Common myeloid progenitor, CD34-positive (primary cell): ENCODE data around the gene GPATCH2.

Experiments used
- CTCF ChIA-PET: fragments of 350-600 bp; sonication (Branson Sonifier 250); formaldehyde crosslinking; loops from one replicate; lab custom pipeline; 2021; ENCODE audit warnings: antibody characterized with exemption; lab: Charles Lee
- POLR2A ChIA-PET: fragments of 350-600 bp; sonication (Branson Sonifier 250); formaldehyde crosslinking; loops from one replicate; lab custom pipeline; 2021; ENCODE audit warnings: antibody characterized with exemption; lab: Charles Lee
- DNase-seq, 3 donors: peaks; one replicate each; pipeline versions ENCODE4 v3.0.0 to v3.0.0-alpha.2; 2013
- H3K27ac ChIP-seq, 2 experiments: 1 replicate in 1 of 2; 2 replicates in 1 of 2; pipeline ENCODE4 v1.7.0; 2013; ENCODE audit warnings: inconsistent platforms in 2 of 2, low read length in 2 of 2, mild to moderate bottlenecking in 2 of 2, low read depth in 1 of 2, moderate library complexity in 1 of 2; ENCODE audit not compliant: severe bottlenecking in 2 of 2, insufficient read depth in 1 of 2, poor library complexity in 1 of 2
- H3K27me3 ChIP-seq, 5 experiments: replicated peaks in 2 of 5; 1 replicate in 3 of 5; 2 replicates in 2 of 5; pipeline versions ENCODE4 v1.6.1 to v1.7.0; 2013; ENCODE audit warnings: low read length in 4 of 5, mild to moderate bottlenecking in 2 of 5, moderate library complexity in 2 of 5, inconsistent platforms in 1 of 5; ENCODE audit not compliant: insufficient read depth in 5 of 5, control insufficient read depth in 4 of 5
- H3K36me3 ChIP-seq, 4 experiments: 1 replicate in 2 of 4; 2 replicates in 2 of 4; pipeline versions ENCODE4 v1.6.1 to v1.7.0; 2013; ENCODE audit warnings: low read length in 3 of 4, control low read depth in 1 of 4, mild to moderate bottlenecking in 1 of 4; ENCODE audit not compliant: control insufficient read depth in 4 of 4, insufficient read depth in 4 of 4
- H3K4me1 ChIP-seq, 4 experiments: 1 replicate in 3 of 4; 2 replicates in 1 of 4; pipeline versions ENCODE4 v1.6.1 to v1.7.1; 2013; ENCODE audit warnings: low read length in 3 of 4, mild to moderate bottlenecking in 3 of 4, control low read depth in 1 of 4, inconsistent platforms in 1 of 4, moderate library complexity in 1 of 4; ENCODE audit not compliant: control insufficient read depth in 4 of 4, insufficient read depth in 4 of 4; ENCODE audit errors: control extremely low read depth in 1 of 4
- H3K4me3 ChIP-seq, 7 experiments: 1 replicate in 4 of 7; 2 replicates in 3 of 7; pipeline versions ENCODE4 v1.5.1 to v1.7.0; 2013; ENCODE audit warnings: mild to moderate bottlenecking in 7 of 7, low read length in 6 of 7, moderate library complexity in 6 of 7, inconsistent platforms in 2 of 7, low read depth in 2 of 7, control low read depth in 1 of 7; ENCODE audit not compliant: insufficient read depth in 4 of 7, control insufficient read depth in 1 of 7; ENCODE audit errors: extremely low read depth in 1 of 7
- H3K9me3 ChIP-seq, 5 experiments: 1 replicate in 4 of 5; 2 replicates in 1 of 5; pipeline versions ENCODE4 v1.6.1 to v1.7.1; 2013; ENCODE audit warnings: low read length in 4 of 5, mild to moderate bottlenecking in 2 of 5, inconsistent platforms in 1 of 5, low read depth in 1 of 5, moderate library complexity in 1 of 5; ENCODE audit not compliant: control insufficient read depth in 4 of 5, insufficient read depth in 2 of 5; ENCODE audit errors: control extremely low read depth in 1 of 5
- WGBS: methylation state at CpG from one replicate; pipeline ENCODE4 v1.1.5; 2013; ENCODE audit not compliant: insufficient coverage; 5-methylcytosine and 5-hydroxymethylcytosine counted together

The GPATCH2 gene

GRCh38 chr1:217478450-217478849 lies 152.4 kb downstream of the GPATCH2 start:
- H3K4me3 ChIP-seq = no peak overlapping the region
- no peaks in the 10 kb centered on the region for H3K27me3 ChIP-seq
- peaks cover 0 to 2% (median 1%) of the 10 kb centered on the region in 4 experiments for H3K36me3 ChIP-seq
- ChIA-PET CTCF (no interaction called here), POLR2A (no interaction called here)
- DNase-seq = no peak
- H3K9me3 ChIP-seq = peaks cover 0 to 17% (median 3%) of the 10 kb centered on the region in 5 experiments
- no peaks in the 10 kb centered on the region for H3K4me1 ChIP-seq
- no peak overlapping the region for H3K27ac ChIP-seq

DNA sequence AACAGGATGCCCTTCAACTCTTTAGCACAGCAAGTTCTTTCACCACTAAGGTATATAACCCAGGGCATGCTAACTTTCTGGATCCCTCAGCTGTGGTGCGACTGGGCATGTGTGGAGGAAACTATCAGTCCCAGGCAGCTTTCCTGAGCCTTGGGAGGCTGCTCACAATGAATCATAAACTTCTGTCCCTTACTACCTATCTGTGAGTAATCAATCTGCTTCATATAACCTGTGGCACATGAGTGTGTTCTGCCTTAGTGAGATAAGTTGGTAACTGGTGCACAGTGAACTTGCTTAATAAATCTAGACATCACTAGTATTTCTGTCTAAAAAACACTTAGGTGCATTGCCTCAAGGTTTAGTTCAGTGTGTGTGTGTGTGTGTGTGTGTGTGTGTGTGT lies 158.0 kb downstream of the GPATCH2 start:
- CTCF ChIA-PET = no interaction called here

GRCh38 chr1:217471403-217471802 lies 159.5 kb downstream of the GPATCH2 start:
- Histone ChIP-seq H3K27me3 (no peaks in the 10 kb centered on the region), H3K27ac (no peak overlapping the region), H3K4me1 (no peaks in the 10 kb centered on the region), H3K9me3 (no peaks in the 10 kb centered on the region), H3K4me3 (no peak overlapping the region), H3K36me3 (no peaks in the 10 kb centered on the region)
- DNase-seq = no peak
- CTCF ChIA-PET = no interaction called here
- WGBS = no CpG with 5 or more reads among the region's 1 CpG
- POLR2A ChIA-PET = no interaction called here

More for the DNA sequence above, 158.0 kb downstream of the GPATCH2 start:
- H3K9me3 ChIP-seq = no peaks in the 10 kb centered on the region
- no peaks in the 10 kb centered on the region for H3K4me1 ChIP-seq
- POLR2A ChIA-PET = no interaction called here
- no CpG with 5 or more reads among the region's 1 CpG for WGBS
- DNase-seq = no peak
- H3K4me3 ChIP-seq = no peak overlapping the region
- no peaks in the 10 kb centered on the region for H3K27me3 ChIP-seq
- no peak overlapping the region for H3K27ac ChIP-seq
- H3K36me3 ChIP-seq = no peaks in the 10 kb centered on the region

DNA sequence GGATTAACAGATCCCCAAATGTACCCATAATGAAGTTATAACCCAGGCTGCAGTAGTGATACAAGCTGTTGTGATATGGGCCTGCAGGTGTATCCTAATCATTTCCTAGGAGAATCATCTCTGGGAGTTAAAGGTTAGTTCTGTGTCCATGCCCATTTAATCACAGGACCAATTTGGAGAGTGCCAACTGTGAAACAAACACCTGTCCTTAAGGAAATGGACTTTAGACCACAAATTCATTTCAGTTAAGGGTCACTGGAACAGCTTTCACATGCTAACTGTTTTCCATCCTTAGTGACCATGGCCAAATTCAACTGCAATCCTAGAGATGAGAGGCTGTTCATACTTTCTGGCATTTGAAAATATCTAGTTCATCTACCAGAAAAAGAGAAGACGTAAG lies 160.9 kb downstream of the GPATCH2 start:
- no peak overlapping the region for H3K27ac ChIP-seq
- WGBS = no CpG with 5 or more reads among the region's 1 CpG
- H3K9me3 ChIP-seq = peaks cover 0 to 3% (median 0%) of the 10 kb centered on the region in 5 experiments
- no peaks in the 10 kb centered on the region for H3K27me3 ChIP-seq
- H3K4me1 ChIP-seq = no peaks in the 10 kb centered on the region
- ChIA-PET POLR2A (no interaction called here), CTCF (no interaction called here)
- no peak overlapping the region for H3K4me3 ChIP-seq
- DNase-seq = no peak
- H3K36me3 ChIP-seq = no peaks in the 10 kb centered on the region

DNA sequence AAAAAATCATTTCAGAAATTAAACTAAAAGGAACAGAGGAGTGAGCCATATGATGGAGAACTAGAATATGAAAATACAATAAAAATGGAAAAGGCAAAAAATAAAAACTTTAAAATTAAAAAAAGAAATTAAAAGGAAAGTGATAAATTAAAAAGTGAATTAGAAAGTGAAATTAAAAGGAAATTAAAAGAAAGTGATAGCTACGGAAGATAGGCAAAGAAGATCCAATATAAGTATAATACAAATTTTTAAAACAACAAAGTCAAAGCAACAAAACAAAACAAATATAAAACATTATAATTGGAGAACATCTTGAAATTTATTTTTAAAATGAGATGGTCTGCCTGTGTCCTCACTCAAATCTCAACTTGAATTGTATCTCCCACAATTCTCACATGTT lies 165.8 kb downstream of the GPATCH2 start:
- CTCF ChIA-PET = no interaction called here
- H3K4me3 ChIP-seq = no peak overlapping the region

DNA sequence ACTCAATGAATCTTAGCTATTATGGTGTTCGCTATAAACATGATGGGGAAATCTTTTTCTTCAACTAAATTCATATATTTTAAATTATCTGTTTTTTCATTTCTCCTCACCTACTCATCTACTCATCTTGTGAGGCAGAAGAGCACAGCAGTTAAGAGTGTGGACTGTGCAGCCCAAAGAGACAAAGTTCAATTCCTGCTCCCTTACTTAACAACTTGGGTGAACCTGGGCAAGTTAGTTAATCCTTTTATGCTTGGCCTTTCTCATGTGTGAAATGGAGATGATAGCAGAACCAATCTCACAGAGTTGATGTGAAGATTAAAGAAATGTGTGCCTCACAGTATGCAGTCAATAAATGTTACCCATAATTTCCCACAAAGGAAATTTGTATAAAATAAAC lies 168.2 kb downstream of the GPATCH2 start:
- Histone ChIP-seq H3K4me3 (no peak overlapping the region), H3K4me1 (no peaks in the 10 kb centered on the region), H3K27ac (no peak overlapping the region), H3K36me3 (no peaks in the 10 kb centered on the region), H3K27me3 (no peaks in the 10 kb centered on the region), H3K9me3 (peaks cover 0 to 6% (median 2%) of the 10 kb centered on the region in 5 experiments)
- POLR2A ChIA-PET = no interaction called here
- no peak for DNase-seq
- CTCF ChIA-PET = no interaction called here
- no CpG with 5 or more reads among the region's 1 CpG for WGBS

More for the DNA sequence above, 165.8 kb downstream of the GPATCH2 start:
- H3K4me1 ChIP-seq = no peaks in the 10 kb centered on the region
- no peaks in the 10 kb centered on the region for H3K27me3 ChIP-seq
- no CpG with 5 or more reads among the region's 1 CpG for WGBS
- DNase-seq = no peak
- peaks cover 0 to 6% (median 2%) of the 10 kb centered on the region in 5 experiments for H3K9me3 ChIP-seq
- no peak overlapping the region for H3K27ac ChIP-seq
- POLR2A ChIA-PET = no interaction called here
- no peaks in the 10 kb centered on the region for H3K36me3 ChIP-seq

GRCh38 chr1:217462159-217462558 lies 168.7 kb downstream of the GPATCH2 start:
- CTCF ChIA-PET = no interaction called here
- Histone ChIP-seq H3K9me3 (peaks cover 0 to 6% (median 2%) of the 10 kb centered on the region in 5 experiments), H3K27ac (no peak overlapping the region), H3K4me3 (no peak overlapping the region), H3K4me1 (no peaks in the 10 kb centered on the region), H3K36me3 (no peaks in the 10 kb centered on the region), H3K27me3 (no peaks in the 10 kb centered on the region)
- 100% methylated on average over 1 of the region's 2 CpGs for WGBS
- DNase-seq = no peak
- POLR2A ChIA-PET = no interaction called here
